NCI-H1092 (cell line): ENCODE measurements around the gene GABRR3.
A peak's percentile ranks its signal among the peaks of the same experiment; 100 is the strongest.

Experiments
- DNase-seq: peaks from one replicate; lab custom pipeline; 2025; lab: John Stamatoyannopoulos, UW

The GABRR3 gene

GRCh38 chr3:97990624-97991292 is 44.4 kb downstream of the GABRR3 start:
- no peak for DNase-seq

- DNase-seq: no peak
Measured at GRCh38 chr3:97988784-97989568, 46.1 kb downstream of the GABRR3 start.

GRCh38 chr3:97987306-97987705 is 47.8 kb downstream of the GABRR3 start:
- no peak for DNase-seq

GRCh38 chr3:97983933-97984491 is 51.1 kb downstream of the GABRR3 start:
- DNase-seq: no peak

- DNase-seq: no peak
Measured at GRCh38 chr3:97981886-97982285, 53.2 kb downstream of the GABRR3 start.

DNA sequence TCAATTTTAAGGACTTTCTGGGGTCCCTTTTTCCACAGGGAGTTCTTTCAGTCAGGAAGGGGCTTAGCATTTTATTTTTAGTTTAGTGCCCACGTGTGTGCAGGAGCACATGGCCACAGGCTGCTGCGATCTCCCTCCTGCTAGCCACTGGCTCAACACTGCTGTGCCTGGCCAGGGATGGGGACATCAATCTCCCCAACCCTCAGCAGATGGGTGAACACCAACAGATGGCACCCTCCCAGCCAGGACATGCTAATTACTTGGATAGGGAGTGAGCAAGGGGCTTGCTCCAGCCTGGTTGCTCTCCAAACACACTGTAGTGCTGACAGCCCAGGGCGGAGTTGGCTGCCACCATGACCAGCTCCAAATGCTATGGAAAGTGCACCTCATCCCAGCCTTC is 55.5 kb downstream of the GABRR3 start:
- DNase-seq: no peak

GRCh38 chr3:97975466-97975865 is 59.6 kb downstream of the GABRR3 start:
- no peak for DNase-seq

DNA sequence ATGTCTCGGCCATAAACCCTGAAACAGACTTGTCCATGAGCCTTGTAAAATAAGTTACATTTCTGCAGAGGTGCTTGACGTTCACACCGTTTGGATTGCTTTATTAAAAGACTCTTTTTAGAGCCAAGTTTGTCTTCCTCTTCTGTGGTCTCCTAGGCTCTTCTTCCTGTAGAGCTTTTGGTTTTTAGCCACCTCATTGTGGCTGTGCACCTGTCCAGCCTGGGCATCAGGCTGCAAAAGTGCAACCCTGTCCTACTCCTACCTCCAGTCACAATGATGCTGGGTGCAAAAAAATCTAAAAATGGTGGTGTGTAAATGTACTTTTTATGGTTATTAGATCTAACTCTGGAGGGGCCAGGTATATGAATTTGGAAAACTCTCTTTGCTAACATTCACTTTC is 60.1 kb downstream of the GABRR3 start:
- DNase-seq: no peak

GRCh38 chr3:97972976-97973375 is 62.1 kb downstream of the GABRR3 start:
- no peak for DNase-seq

GRCh38 chr3:97971679-97972567 is 63.2 kb downstream of the GABRR3 start, which contains the start of gene RIOX2:
Gene RIOX2 (minus strand): TSS chr3:97972431. CDS start chr3:97967593, 4,838 bp downstream.
- DNase-seq: peak; percentile 25

DNA sequence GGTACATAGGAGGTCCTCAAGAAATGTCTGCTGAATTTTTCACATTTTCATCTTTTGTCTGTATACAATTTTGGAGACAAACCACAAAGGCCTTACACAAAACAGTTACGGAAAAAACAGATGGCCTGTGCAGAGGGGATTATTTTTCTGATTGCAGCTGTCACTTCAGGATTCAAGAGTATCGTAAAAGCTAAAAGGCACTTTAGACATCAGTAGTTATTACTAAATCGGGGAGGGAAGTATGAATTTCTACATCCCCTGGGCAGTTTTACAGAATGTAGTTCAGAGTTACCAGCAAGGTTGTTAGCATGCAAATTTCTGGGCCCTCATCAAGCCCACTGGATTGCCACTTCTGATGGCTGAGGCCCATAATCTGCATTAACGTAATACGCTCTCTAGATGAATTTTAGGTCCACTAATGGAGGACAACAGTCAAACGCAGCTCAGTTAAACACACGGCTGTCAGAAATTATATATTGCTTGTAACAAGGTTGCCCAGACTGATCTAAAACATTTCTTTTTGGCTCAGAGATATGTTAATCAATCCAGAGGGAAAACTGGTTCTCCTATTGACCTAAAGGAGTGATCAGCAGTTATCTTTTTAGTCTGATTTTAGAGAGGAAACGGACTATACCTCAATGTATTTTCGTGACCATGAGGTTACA is 64.0 kb downstream of the GABRR3 start:
- no peak for DNase-seq

DNA sequence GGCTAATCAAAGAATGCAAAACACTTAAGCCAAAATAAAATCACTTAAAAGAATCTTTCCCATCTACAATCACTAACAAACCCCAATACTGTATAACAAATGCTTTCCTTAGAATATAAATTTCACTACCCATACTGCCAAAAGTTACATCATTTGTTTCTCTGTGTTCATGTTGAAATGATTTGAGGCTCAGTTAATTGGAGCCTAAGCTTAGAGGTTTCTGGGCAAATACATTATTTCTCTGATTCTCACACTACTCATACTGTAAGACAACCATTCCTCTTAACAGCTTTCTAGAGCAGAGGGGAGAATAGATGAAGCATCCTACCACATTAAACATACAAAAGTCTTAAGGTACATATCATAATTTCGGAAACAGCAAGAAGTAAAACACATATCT is 65.0 kb downstream of the GABRR3 start:
- DNase-seq: no peak

GRCh38 chr3:97969541-97969940 is 65.6 kb downstream of the GABRR3 start:
- DNase-seq: no peak

DNA sequence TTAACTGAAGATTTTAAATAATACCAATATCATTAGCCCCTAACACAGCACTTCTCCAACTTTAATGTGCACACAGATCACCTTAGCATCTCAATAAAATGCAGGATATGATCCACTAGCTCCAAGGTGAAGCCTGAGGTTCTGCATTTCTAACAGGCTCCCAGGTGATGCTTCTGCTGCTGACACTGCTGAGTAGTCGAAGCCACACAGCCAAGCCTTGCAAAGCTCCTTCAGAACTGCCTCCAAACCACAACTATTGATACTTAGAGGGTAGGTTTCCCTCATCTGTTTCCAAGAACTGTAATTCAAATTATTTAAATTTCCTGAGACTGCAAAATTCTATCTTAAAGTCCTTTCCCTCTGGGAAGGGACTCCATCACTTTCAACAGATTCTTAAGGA is 66.7 kb downstream of the GABRR3 start:
- DNase-seq: no peak

DNA sequence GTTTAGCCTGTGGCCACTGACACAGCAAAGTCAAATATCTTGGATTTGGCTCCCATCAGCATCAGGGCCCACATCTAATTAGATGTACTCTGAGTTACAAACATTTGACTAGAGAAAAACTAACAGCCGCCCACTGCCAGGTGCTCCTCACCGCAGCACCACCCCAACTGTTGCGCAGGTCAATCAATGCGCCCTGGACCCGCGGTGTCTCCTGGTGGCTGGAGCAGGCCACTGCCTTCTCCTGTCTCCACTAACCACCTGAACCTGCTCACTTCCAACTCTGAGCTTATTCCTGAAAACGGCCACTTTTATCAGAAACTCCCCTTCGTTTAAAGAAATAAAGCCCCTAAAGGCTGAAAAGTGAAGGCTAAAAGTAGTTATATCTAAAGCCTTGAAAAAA is 67.1 kb downstream of the GABRR3 start:
- no peak for DNase-seq

DNA sequence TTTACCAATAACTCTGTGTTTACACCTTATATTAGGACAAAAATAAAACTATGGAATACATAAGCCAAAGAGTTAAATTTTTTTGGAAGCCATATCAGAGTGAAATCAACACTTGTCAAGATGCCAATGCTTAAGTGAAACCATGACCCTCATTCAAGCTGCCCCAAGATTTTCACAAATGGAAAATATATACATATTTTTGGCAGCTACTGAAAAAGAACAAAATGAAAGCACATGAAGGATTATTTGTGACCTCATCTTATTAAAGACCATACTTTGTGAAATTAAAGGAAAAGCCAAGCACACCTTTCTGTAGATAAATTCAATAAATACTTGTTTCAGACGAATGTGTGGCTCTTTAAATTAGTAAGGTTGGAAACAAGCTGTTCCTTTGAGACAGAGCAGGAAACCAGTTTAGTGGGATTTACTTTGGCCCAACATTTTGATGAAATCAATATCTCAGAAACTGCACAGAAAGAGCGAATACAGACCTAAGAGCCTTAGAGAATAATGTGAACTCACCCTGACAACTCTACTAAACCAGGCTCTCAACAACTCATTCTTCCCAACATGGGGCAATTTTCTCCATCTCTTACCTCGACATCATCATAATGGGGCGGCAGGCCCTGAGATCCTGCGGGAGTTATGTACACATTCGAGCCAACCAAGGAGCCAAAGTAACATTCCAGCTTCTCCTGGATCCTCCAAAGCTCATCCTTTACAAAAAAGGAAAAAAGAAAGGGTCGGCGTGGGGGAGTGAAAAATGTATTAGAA is 73.9 kb downstream of the GABRR3 start:
- DNase-seq: no peak

- DNase-seq: no peak
Measured at GRCh38 chr3:97960551-97960950, 74.6 kb downstream of the GABRR3 start.

- no peak for DNase-seq
Measured at GRCh38 chr3:97959872-97960271, 75.2 kb downstream of the GABRR3 start.

DNA sequence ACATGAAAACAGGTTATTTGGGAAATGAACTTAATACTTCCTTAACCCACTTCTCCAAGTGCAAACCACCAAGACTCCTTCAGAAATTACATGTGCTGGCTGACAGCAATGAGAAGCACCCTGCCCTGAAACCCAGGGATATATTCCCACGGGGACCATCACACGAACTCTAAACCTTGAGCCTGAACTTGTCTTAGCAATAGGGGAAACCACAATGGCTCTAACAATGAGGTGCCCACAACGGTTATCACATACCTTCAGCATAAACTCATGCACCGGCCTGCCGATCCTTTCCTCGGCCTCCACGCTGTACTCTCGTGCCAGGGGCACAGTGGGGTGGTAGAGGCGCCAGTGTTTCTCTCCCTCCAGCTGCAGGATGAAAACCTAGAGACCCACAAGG is 76.3 kb downstream of the GABRR3 start:
- no peak for DNase-seq

- DNase-seq: no peak
Measured at GRCh38 chr3:97958396-97958795, 76.7 kb downstream of the GABRR3 start.
